LHCN-M2 (cell line): ENCODE measurements around the gene ARHGAP30. TPM values are rescaled to one million over a fixed set of nuclear protein-coding genes. Genes with fewer than 3 reads are reported as not detected.

Experiments used
- DNase-seq: peaks from one replicate; pipeline ENCODE4 v3.0.0-alpha.2; 2012; ENCODE audit warnings: low read depth
- total RNA-seq: library from RNA; depleted of rRNA; stranded (reverse); fragments of >200 nt; gene quantifications from 2 replicates; pipeline ENCODE4 v1.2.3, GENCODE V29; 2014

ARHGAP30 gene
- total RNA-seq, 1 experiment from 2014 or later: not detected

GRCh38 chr1:161089938-161090337 is 20.2 kb upstream of the ARHGAP30 start:
- no peak for DNase-seq

GRCh38 chr1:161089251-161089924 is 19.7 kb upstream of the ARHGAP30 start, which contains the start of gene NECTIN4:
NECTIN4 (minus strand) TSS chr1:161089558; CDS start chr1:161089296, 262 bp downstream.
- no peak for DNase-seq

- peak; percentile 45 for DNase-seq
These were observed 19.0 kb upstream of the ARHGAP30 start for GRCh38 chr1:161088587-161089110.

- no peak for DNase-seq
These were observed 16.8 kb upstream of the ARHGAP30 start for GRCh38 chr1:161086457-161086856.

- DNase-seq: peak; percentile 33
These were observed 15.5 kb upstream of the ARHGAP30 start for GRCh38 chr1:161085165-161085564.

GRCh38 chr1:161084597-161084988 is 14.9 kb upstream of the ARHGAP30 start:
- DNase-seq: no peak

GRCh38 chr1:161083748-161084596 is 14.3 kb upstream of the ARHGAP30 start:
- DNase-seq: no peak

GRCh38 chr1:161082996-161083747 is 13.5 kb upstream of the ARHGAP30 start:
- DNase-seq: peak; percentile 94

- no peak for DNase-seq
These were observed 12.8 kb upstream of the ARHGAP30 start for GRCh38 chr1:161082483-161082882.

- DNase-seq: no peak
These were observed 11.8 kb upstream of the ARHGAP30 start for GRCh38 chr1:161081519-161081918.

GRCh38 chr1:161080441-161081405 is 11.0 kb upstream of the ARHGAP30 start:
- DNase-seq: no peak

- no peak for DNase-seq
These were observed 9.9 kb upstream of the ARHGAP30 start for GRCh38 chr1:161079436-161080110.

- DNase-seq: no peak
These were observed 7.7 kb upstream of the ARHGAP30 start for GRCh38 chr1:161077426-161077825.

- no peak for DNase-seq
These were observed 6.7 kb upstream of the ARHGAP30 start for GRCh38 chr1:161076410-161076809.

GRCh38 chr1:161074676-161075368 is 5.1 kb upstream of the ARHGAP30 start:
- no peak for DNase-seq

GRCh38 chr1:161073474-161074121 is 3.9 kb upstream of the ARHGAP30 start:
- no peak for DNase-seq

- DNase-seq: no peak
These were observed 3.2 kb upstream of the ARHGAP30 start for GRCh38 chr1:161072751-161073449.

- peak; percentile 44 for DNase-seq
These were observed 2.2 kb upstream of the ARHGAP30 start for GRCh38 chr1:161071886-161072371.
